Stimulated activated CD4-positive, alpha-beta T cell treated with anti-CD3 and anti-CD28 coated beads, Interleukin-15, amount 100 ng/mL, for 48 hours (primary cell): ENCODE results near the gene ZNF423.
"Not testable (repeated sequence)": the region's sequence is repeated elsewhere in the genome, so short reads cannot be mapped to it uniquely, and the experiment has no call there.

Experiments used
- DNase-seq, 2 donors: peaks; one replicate each; pipeline ENCODE4 v3.0.0-alpha.2; 2020; ENCODE audit warnings: low read depth in 2 of 2

ZNF423 gene

DNA sequence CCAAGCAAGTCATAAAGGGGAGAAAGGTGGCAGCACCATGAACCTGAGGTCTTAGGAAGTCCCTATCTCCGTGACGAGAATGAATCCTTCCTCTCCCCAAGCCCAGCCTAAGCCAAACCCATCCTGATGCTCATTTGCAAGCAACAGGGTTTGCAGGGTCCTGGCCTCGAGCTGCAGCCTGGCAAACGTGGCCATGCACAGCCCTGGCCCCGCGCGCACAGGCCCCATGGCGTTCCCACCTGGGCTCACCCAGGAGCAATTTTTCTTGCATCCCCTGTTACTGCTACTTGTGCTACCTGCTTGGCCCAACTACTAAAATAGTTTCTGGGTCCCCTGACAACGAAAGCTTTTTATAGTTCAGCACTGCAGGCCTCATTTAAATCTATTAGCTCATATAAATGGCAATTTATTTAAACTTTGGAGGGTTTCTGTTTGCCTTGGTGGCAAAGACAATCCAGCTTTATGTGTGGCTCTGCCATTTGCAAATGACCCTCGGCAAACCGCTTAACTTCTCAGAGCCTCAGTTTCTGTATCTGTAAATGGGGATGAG, 340.8 kb downstream of the ZNF423 start:
- no peak for DNase-seq

GRCh38 chr16:49514073-49514980, 341.6 kb downstream of the ZNF423 start:
- no peak for DNase-seq

GRCh38 chr16:49513040-49513439, 342.9 kb downstream of the ZNF423 start:
- DNase-seq: no peak

- no peak for DNase-seq
These were observed 345.1 kb downstream of the ZNF423 start for GRCh38 chr16:49510654-49511305.

GRCh38 chr16:49510141-49510540, 345.8 kb downstream of the ZNF423 start:
- DNase-seq: no peak

- DNase-seq: not testable (repeated sequence)
These were observed 349.6 kb downstream of the ZNF423 start for GRCh38 chr16:49506058-49507013.

GRCh38 chr16:49505556-49505955, 350.4 kb downstream of the ZNF423 start:
- DNase-seq: no peak

DNA sequence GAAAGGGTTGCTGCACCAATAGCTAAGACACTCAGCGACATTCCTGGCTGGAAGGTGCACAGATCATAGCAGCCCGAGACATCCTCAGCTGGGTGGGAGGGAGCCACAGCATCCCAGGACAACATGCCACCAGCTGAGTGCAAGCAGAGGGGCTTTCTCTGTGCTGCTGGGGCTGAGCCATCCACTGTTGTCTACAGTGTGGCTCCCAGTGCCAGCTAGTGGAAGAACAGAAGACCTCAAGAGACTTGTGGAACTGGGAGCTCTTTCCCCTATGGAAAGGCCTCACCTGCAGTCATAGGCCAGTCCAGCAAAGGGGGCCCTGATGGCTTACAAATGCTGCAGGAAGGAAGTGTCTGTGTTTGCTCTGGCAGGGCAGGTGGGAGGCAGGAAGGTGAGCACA, 351.3 kb downstream of the ZNF423 start:
- DNase-seq: no peak

- no peak for DNase-seq
These were observed 351.9 kb downstream of the ZNF423 start for GRCh38 chr16:49504023-49504364.

- DNase-seq: no peak
These were observed 352.5 kb downstream of the ZNF423 start for GRCh38 chr16:49503256-49504022.

- DNase-seq: no peak
These were observed 353.6 kb downstream of the ZNF423 start for GRCh38 chr16:49502136-49502881.

- no peak for DNase-seq
These were observed 355.9 kb downstream of the ZNF423 start for GRCh38 chr16:49499869-49500610.

- DNase-seq: no peak
These were observed 356.5 kb downstream of the ZNF423 start for GRCh38 chr16:49499414-49499785.

GRCh38 chr16:49498666-49499413, 357.1 kb downstream of the ZNF423 start:
- no peak for DNase-seq

DNA sequence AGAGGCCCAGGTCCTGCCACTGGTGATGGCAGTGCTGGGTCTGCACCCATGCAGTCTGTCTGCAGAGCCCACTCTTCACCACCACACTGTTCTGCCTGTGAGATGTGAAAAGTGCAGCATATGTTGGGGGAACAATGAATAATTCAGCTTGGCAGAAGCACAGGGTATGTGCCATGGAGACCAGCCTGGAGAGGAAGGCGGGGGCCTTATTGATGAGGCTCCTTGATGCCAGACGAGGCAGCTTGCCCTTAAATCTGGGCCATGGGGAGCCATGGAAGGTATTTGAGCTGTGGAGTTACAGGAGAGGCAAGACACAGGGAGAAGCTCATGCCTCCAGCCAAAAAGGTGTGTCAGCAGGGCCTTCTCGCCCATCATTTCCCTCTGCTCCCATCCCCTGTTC, 357.6 kb downstream of the ZNF423 start:
- no peak for DNase-seq

- DNase-seq: no peak
These were observed 358.4 kb downstream of the ZNF423 start for GRCh38 chr16:49497466-49497865.

- DNase-seq: no peak
These were observed 359.3 kb downstream of the ZNF423 start for GRCh38 chr16:49496656-49497055.

DNA sequence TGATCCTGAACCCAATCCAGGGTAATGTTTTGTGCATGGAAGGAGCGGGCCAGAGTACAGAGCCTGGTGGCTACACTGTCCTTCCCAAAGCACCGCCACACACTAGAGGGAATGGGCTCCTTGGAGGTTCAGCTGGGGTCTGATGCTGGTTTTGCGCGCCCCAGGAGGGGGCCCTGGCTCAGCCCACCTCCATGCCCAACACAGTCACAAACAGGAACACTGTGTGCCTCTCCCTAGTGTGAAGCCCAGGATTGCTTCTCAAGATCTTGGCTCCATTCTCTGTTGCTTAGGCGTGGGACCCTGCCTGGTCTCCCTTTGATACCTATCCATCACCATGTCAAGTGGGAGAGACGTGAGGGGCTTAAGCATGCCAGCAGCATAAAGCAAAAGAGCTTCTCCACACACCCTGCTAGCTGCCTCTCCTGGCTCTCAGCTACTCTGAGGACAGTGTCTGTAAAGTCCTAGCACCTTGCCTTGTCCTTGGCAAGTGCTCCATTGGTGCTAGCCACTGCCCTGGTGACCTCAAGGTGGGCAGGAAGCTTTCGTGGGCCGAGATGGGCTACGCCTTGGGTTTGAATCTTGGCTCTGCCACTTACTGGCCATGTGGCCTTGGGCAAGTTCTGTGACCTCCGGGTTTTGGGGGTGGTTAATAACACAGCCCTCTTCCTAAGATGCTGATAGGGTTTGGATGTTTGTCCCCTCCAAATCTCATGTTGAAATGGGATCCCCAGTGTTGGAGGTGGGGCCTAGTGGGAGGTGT, 360.1 kb downstream of the ZNF423 start:
- DNase-seq: no peak
